Aorta (tissue), 5 donors: Measurements from ENCODE around the gene ARL3. TPM values are rescaled to one million over a fixed set of nuclear protein-coding genes. Genes with fewer than 3 reads are reported as not detected.

Experiments used
- ATAC-seq: fragments of 200-7000 bp; cut with Tn5 transposase; one replicate; pipeline ENCODE4 v1.9.1; 2022; ENCODE audit warnings: moderate library complexity; ENCODE audit not compliant: low FRiP score
- DNase-seq, 2 donors: peaks; one replicate each; pipeline ENCODE4 v3.0.0-alpha.2; 2020
- H3K27ac ChIP-seq, 2 donors: one replicate each; pipeline ENCODE4 v1.5.1; 2013; ENCODE audit warnings: low read length in 2 of 2, mild to moderate bottlenecking in 2 of 2, moderate library complexity in 2 of 2, control low read depth in 1 of 2, inconsistent platforms in 1 of 2, low read depth in 1 of 2
- H3K27me3 ChIP-seq, 2 donors: one replicate each; pipeline ENCODE4 v1.6.1; 2013; ENCODE audit warnings: control low read depth in 1 of 2, low read length in 1 of 2, mild to moderate bottlenecking in 1 of 2, moderate library complexity in 1 of 2; ENCODE audit not compliant: insufficient read depth in 2 of 2, control insufficient read depth in 1 of 2
- H3K36me3 ChIP-seq, 2 donors: one replicate each; pipeline ENCODE4 v1.6.1; 2013; ENCODE audit warnings: control low read depth in 1 of 2, low read length in 1 of 2, mild to moderate bottlenecking in 1 of 2; ENCODE audit not compliant: insufficient read depth in 2 of 2, control insufficient read depth in 1 of 2
- H3K4me1 ChIP-seq, 2 donors: one replicate each; pipeline ENCODE4 v1.6.1; 2013; ENCODE audit warnings: low read length in 2 of 2, control low read depth in 1 of 2, mild to moderate bottlenecking in 1 of 2, moderate library complexity in 1 of 2; ENCODE audit not compliant: insufficient read depth in 2 of 2, control insufficient read depth in 1 of 2
- H3K4me3 ChIP-seq, 2 donors: one replicate each; pipeline ENCODE4 v1.5.1; 2013; ENCODE audit warnings: low read length in 2 of 2, control low read depth in 1 of 2, mild to moderate bottlenecking in 1 of 2
- H3K9me3 ChIP-seq: one replicate; pipeline ENCODE4 v1.6.1; 2013; ENCODE audit warnings: mild to moderate bottlenecking, low read length; ENCODE audit not compliant: control insufficient read depth
- WGBS, 2 donors: extraction: QIAGEN DNeasy Blood & Tissue Kit; methylation state at CpG; one replicate each; pipeline ENCODE4 v1.1.7; 2013; 5-methylcytosine and 5-hydroxymethylcytosine counted together
- intact Hi-C, 2 donors: fragments of 100-400 bp; cut with DNase I; formaldehyde crosslinking; loops; one replicate each; pipeline versions ENCODE4 v1.14.2 to v1.15.0; 2022
- polyA plus RNA-seq, 2 donors: library from polyadenylated mRNA; stranded (reverse); fragments of 200-250 nt; gene quantifications; one replicate each; pipeline ENCODE4 v1.2.3, GENCODE V29; 2013
- total RNA-seq, 2 donors: library from RNA; stranded (reverse); fragmentation: NEBNext Ultra II Directional; extraction: Animal tissue kit (Norgen Biotek cat#: 25700); gene quantifications; one replicate each; pipeline ENCODE4 v1.2.1, GENCODE V29; 2021
- donor health status: healthy with polysubstance abuse.
- donor health status: Bipolar disorder and iron deficiency.
- donor health status: DM: no; HTN: no; CAD: no.
- donor health status: DM: no; HTN: no; CAD: no.
- donor health status: DM: yes; HTN: yes; CAD: no.

ARL3 gene
- total and polyA plus RNA-seq, 4 donors = 8.2 to 18.9 (median 13.0) TPM

- WGBS, 2 donors = 66 to 76% methylated on average over 10 of the region's 10 CpGs
- DNase-seq (peak; percentile 24 to 59), ATAC-seq (no peak)
- H3K27me3 ChIP-seq = no peaks in the 10 kb centered on the region
- H3K36me3 ChIP-seq = no peaks in the 10 kb centered on the region
- no peak overlapping the region for H3K4me3 ChIP-seq
- intact Hi-C loops = no loop called here
- H3K27ac ChIP-seq = peak overlapping the region in 1 of 2 donors; percentile 70
- H3K4me1 ChIP-seq = peaks cover 0 to 4% of the 10 kb centered on the region in 2 donors
- no peaks in the 10 kb centered on the region for H3K9me3 ChIP-seq
Measured at GRCh38 chr10:102631525-102632393, 82.4 kb downstream of the ARL3 start.

- DNase-seq = peak in 1 of 2 donors; percentile 62
- Histone ChIP-seq H3K9me3 (no peaks in the 10 kb centered on the region), H3K4me3 (no peak overlapping the region), H3K4me1 (peaks cover 2 to 7% of the 10 kb centered on the region in 2 donors), H3K27ac (no peak overlapping the region), H3K27me3 (no peaks in the 10 kb centered on the region), H3K36me3 (no peaks in the 10 kb centered on the region)
- ATAC-seq = no peak
- WGBS, 2 donors = 79 to 86% methylated on average over 6 of the region's 6 CpGs
- intact Hi-C loops = no loop called here
Measured at GRCh38 chr10:102630663-102631062, 83.5 kb downstream of the ARL3 start.

- Histone ChIP-seq H3K9me3 (no peaks in the 10 kb centered on the region), H3K27me3 (no peaks in the 10 kb centered on the region), H3K27ac (no peak overlapping the region), H3K4me1 (peaks cover 4 to 7% of the 10 kb centered on the region in 2 donors), H3K4me3 (no peak overlapping the region), H3K36me3 (no peaks in the 10 kb centered on the region)
- WGBS, 2 donors = 81 to 83% methylated on average over 22 of the region's 22 CpGs
- intact Hi-C loops = no loop called here
- ATAC-seq = no peak
- DNase-seq = peak in 1 of 2 donors; percentile 73
Measured at GRCh38 chr10:102629661-102630614, 84.3 kb downstream of the ARL3 start.

- Histone ChIP-seq H3K36me3 (no peaks in the 10 kb centered on the region), H3K4me3 (no peak overlapping the region), H3K27me3 (no peaks in the 10 kb centered on the region), H3K27ac (peak overlapping the region; percentile 7 to 88), H3K4me1 (peaks cover 4 to 7% of the 10 kb centered on the region in 2 donors), H3K9me3 (no peaks in the 10 kb centered on the region)
- ATAC-seq (peak; percentile 36), DNase-seq (peak; percentile 87 to 92)
- intact Hi-C loops = no loop called here
- 9 to 21% methylated on average over 11 of the region's 11 CpGs for WGBS, 2 donors
Measured at GRCh38 chr10:102628451-102628911, 85.7 kb downstream of the ARL3 start.

GRCh38 chr10:102627736-102628293, 86.4 kb downstream of the ARL3 start:
- WGBS, 2 donors = 5 to 7% methylated on average over 9 of the region's 9 CpGs
- no peaks in the 10 kb centered on the region for H3K36me3 ChIP-seq
- intact Hi-C loops = no loop called here
- peak overlapping the region; percentile 7 to 88 for H3K27ac ChIP-seq
- peaks cover 4 to 7% of the 10 kb centered on the region in 2 donors for H3K4me1 ChIP-seq
- ATAC-seq (peak; percentile 68), DNase-seq (peak; percentile 82 to 87)
- H3K9me3 ChIP-seq = no peaks in the 10 kb centered on the region
- H3K27me3 ChIP-seq = no peaks in the 10 kb centered on the region
- H3K4me3 ChIP-seq = no peak overlapping the region

- ATAC-seq = no peak
- peak overlapping the region; percentile 7 to 88 for H3K27ac ChIP-seq
- H3K9me3 ChIP-seq = no peaks in the 10 kb centered on the region
- 26 to 32% methylated on average over 12 of the region's 12 CpGs for WGBS, 2 donors
- H3K4me3 ChIP-seq = no peak overlapping the region
- peak in 1 of 2 donors; percentile 71 for DNase-seq
- no peaks in the 10 kb centered on the region for H3K36me3 ChIP-seq
- intact Hi-C loops = no loop called here
- H3K27me3 ChIP-seq = no peaks in the 10 kb centered on the region
- H3K4me1 ChIP-seq = peaks cover 4 to 7% of the 10 kb centered on the region in 2 donors
Measured at GRCh38 chr10:102627291-102627735, 86.9 kb downstream of the ARL3 start.

- DNase-seq (peak; percentile 37 to 70), ATAC-seq (no peak)
- intact Hi-C loops = no loop called here
- Histone ChIP-seq H3K4me1 (peaks cover 4 to 7% of the 10 kb centered on the region in 2 donors), H3K9me3 (no peaks in the 10 kb centered on the region), H3K27ac (peak overlapping the region; percentile 43 to 60), H3K36me3 (no peaks in the 10 kb centered on the region), H3K4me3 (no peak overlapping the region), H3K27me3 (no peaks in the 10 kb centered on the region)
- 20 to 39% methylated on average over 10 of the region's 10 CpGs for WGBS, 2 donors
Measured at GRCh38 chr10:102626026-102626685, 88.0 kb downstream of the ARL3 start.
